Activated effector memory CD4-positive, alpha-beta T cell treated with Interleukin-2 at 50 U/mL for 16 hours (primary cell): ENCODE data around the gene COPS8.

Experiments
- DNase-seq: peaks from one replicate; pipeline ENCODE4 v3.0.0-alpha.2; 2020

Gene COPS8

GRCh38 chr2:237085248-237086221 lies at the start of gene COPS8:
Gene COPS8, plus strand, starts transcription at chr2:237085889. Its CDS starts 76 bp downstream, at chr2:237085965.
- DNase-seq, result peak; percentile 85

- DNase-seq, result no peak
Observed at GRCh38 chr2:237039301-237040031, 46.2 kb upstream of the COPS8 start.

DNA sequence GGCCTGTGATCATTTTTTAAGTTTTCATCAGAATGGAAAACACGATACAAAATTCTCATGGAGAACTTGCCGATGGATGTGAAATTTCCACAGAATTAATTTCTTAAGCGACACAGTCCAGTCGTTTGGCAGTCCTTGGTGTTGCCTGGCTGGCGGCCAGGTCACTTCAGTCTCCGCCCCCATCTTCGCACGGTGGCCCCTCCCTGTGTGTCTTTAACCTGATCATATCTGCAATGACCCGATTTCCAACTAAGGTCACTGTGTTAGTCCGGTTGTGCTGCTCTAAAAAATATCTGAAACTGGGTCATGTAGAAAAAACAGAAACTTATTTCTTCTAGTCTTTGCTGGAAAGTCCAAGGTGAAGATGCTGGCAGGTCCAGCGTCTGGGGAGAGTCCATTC lies 44.5 kb upstream of the COPS8 start:
- no peak for DNase-seq

DNA sequence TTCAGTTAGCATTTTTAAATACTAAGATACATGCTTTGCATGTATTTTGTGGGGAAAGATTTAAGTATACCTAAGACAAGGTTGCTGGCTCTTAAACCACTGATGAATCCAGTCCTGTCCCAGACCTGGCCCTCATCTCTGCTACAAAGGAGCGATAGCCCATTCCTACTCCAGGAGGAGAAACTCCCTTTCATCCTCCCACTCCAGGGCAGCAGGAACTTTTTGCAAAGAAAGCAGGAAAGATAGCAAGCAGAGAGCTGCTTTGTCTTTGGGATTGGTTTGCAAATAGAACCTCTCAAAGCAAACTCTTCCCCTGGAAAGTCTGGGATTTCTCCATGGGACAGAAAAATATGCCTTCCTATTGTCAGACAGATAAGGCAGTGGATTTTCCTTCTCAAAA lies 43.6 kb upstream of the COPS8 start:
- no peak for DNase-seq

DNA sequence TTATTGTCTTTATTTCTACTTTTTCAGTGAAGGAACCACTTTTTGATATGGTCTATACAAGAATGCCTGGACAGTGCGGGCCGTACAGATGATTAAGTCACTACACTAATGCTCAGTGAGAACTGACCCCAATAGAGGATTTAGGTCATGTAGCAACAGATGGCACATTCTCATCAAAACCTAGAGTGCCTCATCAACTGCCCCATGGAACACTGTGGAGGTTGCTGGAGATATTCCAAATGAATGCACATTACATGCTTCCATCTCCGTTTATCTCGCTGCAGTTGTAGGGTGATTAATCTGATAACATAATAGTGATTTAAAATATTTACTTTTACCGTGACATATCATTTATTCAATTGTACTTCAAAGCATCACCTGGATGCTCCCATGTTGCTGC lies 41.8 kb upstream of the COPS8 start:
- no peak for DNase-seq

- DNase-seq, result no peak
Observed at GRCh38 chr2:237044281-237044680, 41.4 kb upstream of the COPS8 start.

DNA sequence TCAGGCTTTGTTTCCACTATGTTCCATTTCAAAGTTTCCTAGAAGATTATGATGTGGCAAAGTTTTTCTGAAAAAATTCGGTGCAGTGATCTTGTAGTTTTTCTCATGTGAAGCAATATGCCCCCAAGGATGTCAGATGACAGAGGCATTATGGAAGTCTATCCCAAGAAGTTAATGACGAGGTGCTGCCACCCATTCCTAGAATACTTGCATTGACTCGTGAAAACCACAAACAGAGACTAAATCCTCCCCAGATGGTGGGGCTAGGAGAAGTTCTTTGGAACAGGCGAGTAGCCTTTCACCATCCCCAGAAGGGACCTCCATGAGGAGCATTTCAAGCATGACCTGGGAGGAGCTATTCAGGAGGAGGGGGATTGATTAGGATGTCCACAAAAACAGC lies 40.2 kb upstream of the COPS8 start:
- no peak for DNase-seq

- no peak for DNase-seq
Observed at GRCh38 chr2:237048595-237048994, 37.1 kb upstream of the COPS8 start.

DNA sequence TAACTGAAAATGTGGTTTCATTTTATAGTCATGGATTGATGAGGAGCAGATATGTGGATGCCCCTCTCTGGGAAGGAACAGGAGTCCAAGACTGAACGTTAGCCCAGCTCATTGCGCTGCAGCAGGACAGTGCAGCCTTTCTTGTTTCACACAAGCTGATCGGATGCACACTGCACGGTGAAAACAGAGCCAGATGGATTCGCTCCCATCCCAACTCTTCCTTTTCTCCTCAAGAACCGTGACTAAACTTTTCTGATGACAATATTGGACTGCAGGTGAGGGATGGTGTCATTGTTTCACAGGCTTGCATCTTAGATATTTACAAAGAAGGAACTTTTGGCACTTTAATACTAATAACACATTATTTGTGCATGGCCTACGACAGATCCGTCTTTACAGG lies 33.8 kb upstream of the COPS8 start:
- DNase-seq, result no peak

GRCh38 chr2:237053066-237053465 lies 32.6 kb upstream of the COPS8 start:
- DNase-seq, result no peak

DNA sequence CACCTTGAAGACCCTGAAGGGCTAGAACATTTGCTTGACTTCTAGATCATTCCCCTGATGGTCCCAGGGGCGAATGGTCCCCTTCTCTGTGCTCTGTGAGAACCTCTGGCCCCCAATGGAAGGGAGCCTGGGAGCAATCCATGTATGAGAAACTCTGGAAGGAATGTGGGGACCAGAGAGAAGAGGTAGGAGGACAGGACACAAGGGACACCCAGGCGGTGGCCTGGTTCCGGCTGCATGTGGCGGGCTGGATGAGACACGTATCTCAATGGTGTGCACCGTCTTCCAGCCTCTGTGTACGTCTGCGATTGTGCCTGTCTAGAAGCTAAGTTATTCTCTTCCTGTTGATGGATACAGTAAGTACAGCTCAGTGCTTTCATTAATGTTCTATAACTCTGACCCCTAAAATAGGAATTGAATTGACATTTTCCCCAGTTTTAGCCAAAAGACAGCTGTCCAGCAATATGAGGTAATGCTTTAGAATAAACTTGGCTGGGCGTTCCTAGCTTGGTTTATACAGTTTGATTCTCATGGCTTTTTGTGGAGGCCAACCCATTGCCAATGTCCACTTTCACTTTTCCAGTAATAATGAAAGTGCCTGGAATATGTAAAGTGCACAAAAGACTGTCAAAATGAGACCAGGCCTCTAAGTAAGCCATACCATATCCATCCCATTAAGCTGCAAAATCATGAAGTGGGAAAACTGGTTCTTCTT lies 30.1 kb upstream of the COPS8 start:
- no peak for DNase-seq

DNA sequence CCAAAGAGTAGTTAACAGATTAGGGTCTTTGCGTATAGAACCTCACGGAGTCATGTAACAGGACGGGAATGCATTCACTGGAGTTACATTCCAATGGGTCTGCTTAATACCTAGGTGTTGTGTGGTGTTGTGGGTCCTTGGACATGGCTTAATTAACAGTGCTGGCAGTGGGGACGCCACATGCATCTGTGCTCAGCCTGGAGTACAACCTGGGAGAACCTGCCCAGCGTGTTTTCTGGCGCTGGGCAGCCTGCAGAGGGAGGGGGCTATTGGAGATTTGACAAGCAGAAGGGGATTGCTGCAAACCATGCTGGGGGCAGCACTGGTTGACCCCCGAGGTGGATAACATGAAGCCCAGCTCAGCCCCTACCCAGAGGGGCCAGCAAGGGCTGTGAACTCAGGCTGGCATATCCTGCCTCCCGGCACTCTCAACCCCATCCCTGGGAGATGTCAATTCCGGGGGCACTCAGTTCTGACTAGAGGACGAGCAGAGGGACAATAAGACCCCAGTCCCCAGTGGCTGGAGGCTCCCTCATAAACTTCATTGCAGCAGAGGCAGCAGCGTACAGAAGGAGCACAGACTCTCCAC lies 29.3 kb upstream of the COPS8 start:
- DNase-seq, result no peak

DNA sequence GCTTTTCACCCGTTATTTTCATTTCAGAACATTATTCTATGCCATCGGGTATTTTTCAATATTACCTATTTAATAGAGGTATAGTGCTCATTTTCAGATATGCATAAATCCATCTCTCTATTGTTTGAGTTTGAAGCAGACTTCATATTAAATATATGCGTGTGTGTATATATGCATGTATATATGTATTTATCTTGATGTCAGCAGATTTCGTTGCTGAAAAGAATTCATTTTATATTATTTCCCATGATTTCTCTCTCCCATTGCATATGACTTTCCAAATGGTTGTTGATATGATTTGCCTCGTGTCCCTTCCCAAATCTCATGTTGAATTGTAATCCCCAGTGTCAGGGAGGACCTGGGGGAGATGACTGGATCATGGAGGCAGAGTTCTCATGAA lies 28.6 kb upstream of the COPS8 start:
- no peak for DNase-seq

DNA sequence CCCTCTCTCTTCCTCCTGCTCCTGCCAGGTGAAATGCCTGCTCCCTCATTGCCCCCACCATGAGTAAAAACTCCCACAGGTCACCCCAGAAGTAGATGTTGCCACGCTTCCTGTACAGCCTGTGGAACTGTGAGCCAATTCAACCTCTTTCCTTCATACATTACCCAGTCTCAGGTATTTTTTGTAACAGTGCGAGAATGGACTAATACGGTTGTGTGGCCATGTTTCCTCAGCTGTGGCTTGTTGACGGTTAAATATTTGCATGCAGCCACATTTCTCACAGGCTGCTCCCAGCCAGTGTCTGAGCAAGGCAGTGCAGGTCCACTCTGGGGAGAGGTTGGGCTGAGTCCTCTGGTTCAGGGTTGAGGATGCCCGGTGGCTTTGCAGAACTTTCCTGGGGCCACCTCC lies 27.8 kb upstream of the COPS8 start:
- no peak for DNase-seq

DNA sequence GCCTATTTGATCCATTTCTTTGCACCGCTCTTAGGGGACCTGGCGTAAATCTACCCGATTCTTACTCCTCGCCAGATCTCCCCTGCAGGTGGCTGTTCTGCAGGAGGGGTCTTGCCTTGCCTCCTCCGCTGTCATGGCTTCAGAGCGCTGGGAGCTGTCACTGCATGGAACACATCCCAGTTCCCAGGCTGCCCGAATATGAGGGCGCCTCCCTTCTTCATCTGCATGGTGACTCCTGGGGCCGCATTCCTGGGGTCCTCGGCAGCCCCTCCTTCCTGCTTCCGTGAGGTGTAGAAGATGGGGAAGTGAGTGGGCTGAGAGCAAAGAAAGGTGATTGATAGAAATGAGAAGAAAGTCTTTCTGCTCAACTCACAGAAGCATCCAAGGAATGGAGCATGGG lies 27.3 kb upstream of the COPS8 start:
- DNase-seq, result no peak

DNA sequence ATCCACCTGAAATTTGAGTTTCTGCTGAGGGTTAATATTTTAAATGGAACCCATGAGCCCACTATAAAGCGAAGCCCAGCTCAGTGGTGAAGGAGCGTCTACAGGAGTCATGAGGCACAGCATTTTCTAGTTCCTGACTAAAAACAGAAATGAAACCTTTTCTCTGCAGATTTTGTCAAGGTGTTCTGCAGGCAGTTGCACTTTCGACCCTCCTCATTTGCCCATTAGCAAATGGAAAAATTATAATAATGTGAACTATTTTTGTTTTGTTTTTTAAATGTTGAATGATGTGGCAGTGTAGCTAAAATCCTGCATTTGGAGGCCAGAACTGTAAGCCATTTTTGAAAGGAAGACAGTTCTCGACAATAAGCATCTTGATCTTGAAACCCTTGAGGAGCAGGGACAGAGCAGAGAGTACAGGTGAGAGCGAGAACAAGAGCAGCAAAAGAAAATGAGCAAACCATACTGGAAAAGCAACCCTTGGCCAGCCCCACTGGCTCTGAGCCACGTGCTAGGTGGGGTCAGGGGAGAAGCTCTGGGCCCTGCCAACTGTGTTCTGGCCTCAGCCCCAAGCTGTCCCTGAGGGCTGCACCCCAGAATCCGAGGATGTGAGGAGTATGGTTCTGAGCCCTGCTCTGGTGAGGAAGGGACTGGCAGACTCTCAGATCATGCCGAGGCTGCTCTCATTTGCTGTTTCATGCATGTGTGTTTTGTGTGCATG lies 26.4 kb upstream of the COPS8 start:
- no peak for DNase-seq

DNA sequence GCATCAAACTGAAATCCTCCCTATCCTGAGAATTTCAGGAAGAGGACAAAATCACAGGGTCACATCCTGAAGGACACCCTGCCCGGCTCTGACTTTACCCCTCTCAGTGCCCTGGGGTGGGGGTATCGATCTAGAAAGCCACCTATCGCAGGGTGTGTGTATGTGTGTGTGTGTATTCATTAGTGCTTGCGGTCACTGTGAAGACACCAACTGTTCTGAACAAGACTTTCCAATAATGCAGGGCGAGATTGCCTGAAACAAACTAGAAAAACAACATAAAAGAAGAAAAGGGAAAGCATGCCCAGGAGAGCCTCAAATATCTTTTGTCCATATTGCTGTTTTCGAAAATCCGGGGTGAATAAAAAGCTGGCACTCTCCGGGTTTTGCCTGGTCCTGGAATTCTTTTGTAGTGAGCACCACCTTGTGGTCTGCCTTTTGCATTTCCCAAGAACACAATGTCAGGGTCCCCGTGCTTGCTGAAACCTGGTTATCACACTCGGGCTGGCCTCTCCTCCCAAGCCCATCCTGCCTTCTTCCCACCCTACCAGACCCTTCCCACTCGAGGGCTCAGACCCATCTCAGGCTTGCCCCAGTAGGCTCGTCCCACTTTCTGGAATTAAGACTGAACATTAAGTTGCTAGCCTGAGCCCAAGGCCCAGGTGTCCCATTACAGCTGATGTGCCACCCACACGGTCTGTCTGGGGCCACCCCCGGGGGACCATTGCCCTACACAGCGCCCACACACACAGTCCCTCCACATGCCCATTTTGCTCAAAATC lies 25.0 kb upstream of the COPS8 start:
- DNase-seq, result no peak

GRCh38 chr2:237061356-237061755 lies 24.3 kb upstream of the COPS8 start:
- no peak for DNase-seq

DNA sequence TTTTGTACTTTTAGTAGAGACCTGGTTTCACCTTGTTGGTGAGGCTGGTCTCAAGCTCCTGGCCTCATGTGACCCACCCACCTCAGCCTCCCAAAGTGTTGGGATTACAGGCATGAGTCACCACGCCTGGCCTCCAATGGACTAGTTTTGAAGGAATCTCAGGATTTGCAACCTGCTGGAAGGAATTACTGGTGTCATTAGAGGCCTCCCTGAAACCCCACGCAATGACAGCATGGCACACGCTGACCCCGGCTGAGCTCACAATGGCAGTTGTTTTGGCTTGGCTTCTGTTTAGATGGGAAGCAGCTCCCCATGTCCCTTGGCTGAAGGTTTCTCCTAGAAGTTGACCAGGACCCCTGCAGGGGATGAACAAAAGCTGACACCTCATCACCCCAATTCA lies 23.1 kb upstream of the COPS8 start:
- no peak for DNase-seq

DNA sequence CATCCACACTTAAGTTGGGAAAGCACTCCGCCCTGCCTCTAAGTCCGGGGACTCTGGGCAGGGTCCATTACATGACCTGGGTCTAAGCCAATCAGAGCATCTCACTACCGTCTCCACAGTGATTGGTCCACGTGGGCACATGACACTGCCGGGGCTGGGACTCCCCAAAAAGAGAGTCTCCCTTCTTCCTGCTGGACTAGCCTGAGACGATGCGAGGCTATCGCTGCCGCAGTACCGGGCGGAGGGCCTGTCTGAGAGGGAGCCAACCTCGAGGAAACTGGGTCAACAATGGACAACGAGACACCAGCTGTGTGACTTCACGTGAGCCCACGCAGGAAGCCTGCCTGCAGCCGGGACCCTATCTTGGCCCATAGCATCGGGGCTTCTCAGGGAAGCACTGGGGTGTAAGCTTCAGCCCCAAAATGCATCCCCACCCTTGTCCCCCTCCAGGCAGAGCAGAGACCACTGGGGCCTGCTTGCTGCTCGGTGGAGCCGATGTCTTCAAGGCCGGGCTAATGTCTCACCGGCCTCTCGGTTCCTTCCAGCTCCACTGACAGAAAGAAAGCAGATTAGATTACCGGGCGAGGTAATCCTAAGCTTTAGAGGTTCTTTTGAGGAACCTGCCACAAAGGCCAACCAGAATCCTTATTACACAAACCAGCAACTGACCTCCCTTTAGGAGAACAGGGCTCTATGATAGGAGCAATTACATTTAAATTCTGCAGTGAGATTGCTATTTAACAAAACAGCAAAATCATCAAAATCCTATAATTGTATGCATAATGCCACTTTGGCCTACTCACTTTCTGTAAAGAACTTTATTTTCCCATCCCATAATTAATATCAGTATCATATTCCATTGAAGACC lies 21.3 kb upstream of the COPS8 start:
- DNase-seq, result no peak

GRCh38 chr2:237065071-237065377 lies 20.7 kb upstream of the COPS8 start:
- DNase-seq, result no peak
